Measurements from ENCODE around the gene LRRC2.
"Not testable (repeated sequence)": the region's sequence is repeated elsewhere in the genome, so short reads cannot be mapped to it uniquely, and the experiment has no call there.

LRRC2 gene

DNA sequence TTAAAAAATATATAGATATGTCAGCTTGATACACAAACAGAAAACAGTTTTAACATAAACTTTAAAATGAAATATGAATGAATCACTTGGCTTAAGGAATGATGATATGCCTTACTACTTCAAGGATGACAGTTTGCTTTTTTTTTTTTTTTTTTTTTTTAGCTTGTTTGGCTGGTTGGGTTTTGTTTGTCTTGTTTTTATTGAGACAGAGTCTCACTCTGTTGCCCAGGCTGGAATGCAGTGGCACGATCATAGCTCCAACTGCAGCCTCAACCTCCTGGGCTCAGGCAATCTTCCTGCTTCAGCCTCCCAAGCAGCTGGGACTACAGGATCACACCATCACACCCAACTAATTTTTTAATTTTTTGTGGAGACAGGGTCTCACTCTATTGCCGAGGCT, 14.5 kb downstream of the LRRC2 start:
- Histone ChIP-seq H3K36me3 (ENCODE audit: insufficient read depth, low read length) (peaks cover 14% of the 10 kb centered on the region), H3K4me1 (ENCODE audit: control insufficient read depth, insufficient read depth, low read length, unreplicated experiment) (peaks cover 32% of the 10 kb centered on the region), H3K79me2 (ENCODE audit: control insufficient read depth, insufficient read depth, low read length, unreplicated experiment) (no peaks in the 10 kb centered on the region), H3K27ac (ENCODE audit: low read depth, low read length) (no peak overlapping the region), H2AFZ (ENCODE audit: low read length, unreplicated experiment) (no peak overlapping the region), H3K4me3 (ENCODE audit: low read depth, low read length) (no peak overlapping the region), H3K27me3 (ENCODE audit: insufficient read depth, low read length) (no peaks in the 10 kb centered on the region)

DNA sequence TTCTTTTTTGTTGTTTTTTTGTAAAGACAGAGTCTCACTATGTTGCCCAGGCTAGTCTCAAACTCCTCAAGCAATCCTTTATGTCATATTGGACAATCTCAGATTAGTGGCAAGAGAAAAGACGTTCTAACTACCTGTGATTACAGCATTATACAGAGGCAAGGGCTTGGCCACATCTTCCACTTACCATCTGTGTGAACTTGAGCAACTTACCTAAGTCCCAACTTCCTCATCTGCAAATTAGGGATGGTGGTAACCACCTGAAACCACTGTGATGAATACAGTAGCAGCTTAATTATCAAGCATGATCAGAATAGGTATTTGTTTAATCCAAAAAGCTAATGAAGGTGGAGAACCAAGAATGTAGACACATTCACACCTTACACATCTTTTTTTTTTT, 16.1 kb downstream of the LRRC2 start:
- H2AFZ ChIP-seq (ENCODE audit: low read length, unreplicated experiment), result no peak overlapping the region
- H3K4me1 ChIP-seq (ENCODE audit: control insufficient read depth, insufficient read depth, low read length, unreplicated experiment), result peaks cover 26% of the 10 kb centered on the region
- no peak overlapping the region for H3K27ac ChIP-seq (ENCODE audit: low read depth, low read length)

DNA sequence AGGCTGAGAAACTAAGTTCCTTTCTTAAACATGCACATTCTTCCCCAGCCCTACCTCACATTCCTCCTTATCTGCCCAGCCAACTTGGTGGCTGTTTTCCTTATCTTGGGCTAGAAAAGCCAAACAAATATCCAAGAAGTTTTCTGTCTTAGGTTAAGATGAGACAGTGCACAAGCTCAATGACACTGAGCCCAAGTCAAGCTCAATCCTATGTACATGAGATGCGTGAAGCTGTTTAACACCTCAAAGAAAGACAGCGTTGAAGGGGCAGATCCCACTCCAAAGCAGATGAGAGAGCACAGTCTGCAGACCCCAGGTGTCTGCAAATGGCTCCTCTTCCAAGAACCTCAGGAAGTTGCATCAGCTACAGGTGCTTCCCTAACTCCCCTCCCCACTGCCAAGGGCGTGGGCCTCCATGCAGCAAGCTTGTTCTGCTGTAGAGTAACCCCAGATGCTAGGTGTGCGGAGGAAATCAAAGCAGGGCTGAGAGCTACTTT, 16.6 kb downstream of the LRRC2 start:
- Histone ChIP-seq H3K27ac (ENCODE audit: low read depth, low read length) (no peak overlapping the region), H3K27me3 (ENCODE audit: insufficient read depth, low read length) (no peaks in the 10 kb centered on the region), H2AFZ (ENCODE audit: low read length, unreplicated experiment) (no peak overlapping the region), H3K36me3 (ENCODE audit: insufficient read depth, low read length) (peaks cover 4% of the 10 kb centered on the region; the same call in 1 of the 2 replicates), H3K79me2 (ENCODE audit: control insufficient read depth, insufficient read depth, low read length, unreplicated experiment) (no peaks in the 10 kb centered on the region), H3K4me1 (ENCODE audit: control insufficient read depth, insufficient read depth, low read length, unreplicated experiment) (peaks cover 26% of the 10 kb centered on the region), H3K4me3 (ENCODE audit: low read depth, low read length) (no peak overlapping the region)

More for the DNA sequence above, 16.1 kb downstream of the LRRC2 start:
- H3K27me3 ChIP-seq (ENCODE audit: insufficient read depth, low read length), result no peaks in the 10 kb centered on the region
- H3K36me3 ChIP-seq (ENCODE audit: insufficient read depth, low read length), result peaks cover 8% of the 10 kb centered on the region
- no peaks in the 10 kb centered on the region for H3K79me2 ChIP-seq (ENCODE audit: control insufficient read depth, insufficient read depth, low read length, unreplicated experiment)
- no peak overlapping the region for H3K4me3 ChIP-seq (ENCODE audit: low read depth, low read length)

DNA sequence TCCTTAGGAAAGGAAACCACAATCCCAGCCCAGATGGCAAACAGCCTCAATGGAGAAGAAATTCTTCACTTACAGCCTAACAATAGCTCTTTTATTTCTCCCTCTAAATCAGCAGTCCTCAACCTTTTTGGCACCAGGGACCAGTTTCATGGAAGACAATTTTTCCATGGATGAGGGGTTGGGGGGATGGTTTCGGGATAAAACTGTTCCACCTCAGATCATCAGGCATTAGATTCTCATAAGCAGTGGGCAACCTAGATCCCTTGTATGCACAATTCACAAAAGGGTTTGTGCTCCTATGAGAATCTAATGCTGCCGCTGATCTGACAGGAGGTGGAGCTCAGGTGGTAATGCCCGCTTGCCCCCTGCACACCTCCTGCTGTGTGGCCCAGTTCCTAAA, 17.5 kb downstream of the LRRC2 start:
- H2AFZ ChIP-seq (ENCODE audit: low read length, unreplicated experiment); H3K27ac ChIP-seq (ENCODE audit: low read depth, low read length); H3K4me3 ChIP-seq (ENCODE audit: low read depth, low read length); H3K79me2 ChIP-seq (ENCODE audit: control insufficient read depth, insufficient read depth, low read length, unreplicated experiment); H3K36me3 ChIP-seq (ENCODE audit: insufficient read depth, low read length); H3K27me3 ChIP-seq (ENCODE audit: insufficient read depth, low read length): not testable (repeated sequence)
- peaks cover 25% of the 10 kb centered on the region for H3K4me1 ChIP-seq (ENCODE audit: control insufficient read depth, insufficient read depth, low read length, unreplicated experiment)

DNA sequence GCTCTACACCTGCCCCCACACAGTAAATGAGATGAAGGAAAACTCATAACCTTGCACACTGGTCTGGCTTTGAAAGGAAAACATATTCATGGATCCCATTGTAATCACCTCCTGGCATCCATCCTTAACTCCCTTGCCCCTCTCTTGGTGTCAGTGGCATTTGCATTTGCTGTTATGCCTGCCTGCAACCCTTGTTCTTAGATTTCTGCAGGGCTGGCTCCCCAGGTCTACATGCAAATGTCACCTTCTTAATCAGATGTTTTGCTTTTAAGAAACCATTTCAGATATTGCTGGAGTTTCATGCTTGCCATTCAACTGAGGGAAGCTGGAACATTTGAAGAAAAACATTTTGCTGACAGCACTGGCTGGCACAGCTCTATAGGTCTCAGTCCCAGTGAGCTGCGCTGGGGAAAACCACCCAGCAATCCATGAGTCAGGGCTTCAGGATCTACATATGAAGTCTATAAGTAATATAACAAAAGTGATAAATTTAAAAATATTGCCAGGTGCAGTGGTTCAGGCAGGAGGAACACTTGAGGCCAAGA, 19.1 kb downstream of the LRRC2 start:
- H3K36me3 ChIP-seq (ENCODE audit: insufficient read depth, low read length), result peaks cover 4% of the 10 kb centered on the region; the same call in 1 of the 2 replicates
- no peak overlapping the region for H3K27ac ChIP-seq (ENCODE audit: low read depth, low read length)
- no peaks in the 10 kb centered on the region for H3K27me3 ChIP-seq (ENCODE audit: insufficient read depth, low read length)
- peaks cover 17% of the 10 kb centered on the region for H3K4me1 ChIP-seq (ENCODE audit: control insufficient read depth, insufficient read depth, low read length, unreplicated experiment)
- H3K79me2 ChIP-seq (ENCODE audit: control insufficient read depth, insufficient read depth, low read length, unreplicated experiment), result no peaks in the 10 kb centered on the region
- H2AFZ ChIP-seq (ENCODE audit: low read length, unreplicated experiment), result no peak overlapping the region
- H3K4me3 ChIP-seq (ENCODE audit: low read depth, low read length), result no peak overlapping the region

DNA sequence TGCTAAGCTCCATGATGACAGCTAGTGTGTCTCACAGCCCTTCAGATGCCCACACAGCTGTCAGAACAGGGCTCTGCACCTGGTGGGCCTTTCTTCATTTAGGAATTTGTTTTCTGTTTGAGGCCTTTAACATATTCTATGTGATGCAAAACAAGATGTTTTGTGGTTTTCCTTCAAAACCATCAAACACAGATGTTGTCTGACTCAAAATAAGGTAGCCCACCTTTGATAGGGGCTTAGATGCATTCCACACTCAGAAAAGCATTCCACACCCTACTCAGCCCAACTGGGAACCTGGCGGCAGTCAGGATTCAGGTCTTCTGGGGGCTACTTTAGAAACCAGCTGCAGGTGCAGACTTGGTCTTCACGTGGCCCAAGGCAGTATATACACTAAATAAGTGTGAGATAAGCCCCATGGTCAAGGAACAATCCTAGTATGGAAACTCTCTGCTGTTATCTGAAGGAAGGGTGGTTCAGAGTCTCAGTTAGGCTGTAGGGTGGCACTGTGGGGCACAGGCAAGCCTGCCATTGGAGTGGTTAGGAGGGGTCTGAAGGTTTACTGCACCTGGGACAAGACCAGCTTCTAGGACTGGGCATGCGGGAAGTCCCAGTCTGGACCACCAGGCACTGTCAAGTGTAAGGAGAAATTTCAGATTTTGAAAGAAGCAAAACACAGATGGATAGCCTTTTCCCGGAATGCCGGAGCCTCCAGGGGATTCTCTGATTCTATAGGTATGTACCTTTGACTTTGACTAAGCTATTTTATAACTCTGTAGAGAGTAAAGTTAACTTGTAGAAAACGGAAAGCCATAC, 20.1 kb downstream of the LRRC2 start:
- Histone ChIP-seq H3K27me3 (ENCODE audit: insufficient read depth, low read length) (no peaks in the 10 kb centered on the region), H3K4me3 (ENCODE audit: low read depth, low read length) (no peak overlapping the region), H3K79me2 (ENCODE audit: control insufficient read depth, insufficient read depth, low read length, unreplicated experiment) (no peaks in the 10 kb centered on the region), H3K36me3 (ENCODE audit: insufficient read depth, low read length) (peaks cover 2% of the 10 kb centered on the region; the same call in 1 of the 2 replicates), H3K4me1 (ENCODE audit: control insufficient read depth, insufficient read depth, low read length, unreplicated experiment) (peaks cover 8% of the 10 kb centered on the region), H2AFZ (ENCODE audit: low read length, unreplicated experiment) (no peak overlapping the region), H3K27ac (ENCODE audit: low read depth, low read length) (no peak overlapping the region)

DNA sequence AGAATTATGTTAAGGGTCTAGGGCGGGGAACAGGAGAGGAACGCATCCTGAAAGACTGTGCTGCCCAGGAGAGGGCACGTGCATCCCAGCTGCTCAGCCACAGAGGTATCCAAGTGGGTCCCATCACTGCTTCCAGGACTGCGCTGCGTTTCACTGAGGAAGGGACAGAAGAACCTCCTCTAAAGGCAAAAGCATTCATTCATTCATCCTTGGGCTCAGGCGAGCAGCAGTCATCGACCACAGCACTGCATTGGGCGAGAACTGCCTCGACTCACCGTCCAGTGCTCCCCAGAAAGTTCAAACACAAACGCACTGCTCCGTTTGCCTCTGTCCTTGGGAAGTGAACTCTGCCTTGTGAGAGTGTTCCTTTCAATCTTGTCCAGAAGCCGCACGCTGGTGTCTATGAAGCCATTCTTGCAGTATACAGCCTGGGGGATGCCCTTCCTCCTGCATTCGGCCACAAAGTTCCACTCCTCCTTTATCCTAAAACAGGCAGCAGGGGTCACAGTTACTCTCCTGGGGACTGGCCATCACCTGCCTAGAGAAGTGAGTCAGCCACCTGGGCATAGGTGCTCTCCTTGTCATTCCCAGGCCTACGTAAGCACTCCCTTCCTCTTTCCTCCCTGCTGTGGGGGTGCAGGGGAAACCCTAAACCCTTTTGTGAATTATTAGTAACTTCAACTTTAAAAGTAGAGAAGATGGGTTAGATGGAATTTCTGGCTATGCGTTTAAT, 21.2 kb downstream of the LRRC2 start:
- Histone ChIP-seq H2AFZ (ENCODE audit: low read length, unreplicated experiment) (no peak overlapping the region), H3K79me2 (ENCODE audit: control insufficient read depth, insufficient read depth, low read length, unreplicated experiment) (no peaks in the 10 kb centered on the region), H3K4me1 (ENCODE audit: control insufficient read depth, insufficient read depth, low read length, unreplicated experiment) (peaks cover 8% of the 10 kb centered on the region), H3K27ac (ENCODE audit: low read depth, low read length) (no peak overlapping the region), H3K4me3 (ENCODE audit: low read depth, low read length) (no peak overlapping the region), H3K36me3 (ENCODE audit: insufficient read depth, low read length) (no peaks in the 10 kb centered on the region), H3K27me3 (ENCODE audit: insufficient read depth, low read length) (no peaks in the 10 kb centered on the region)

DNA sequence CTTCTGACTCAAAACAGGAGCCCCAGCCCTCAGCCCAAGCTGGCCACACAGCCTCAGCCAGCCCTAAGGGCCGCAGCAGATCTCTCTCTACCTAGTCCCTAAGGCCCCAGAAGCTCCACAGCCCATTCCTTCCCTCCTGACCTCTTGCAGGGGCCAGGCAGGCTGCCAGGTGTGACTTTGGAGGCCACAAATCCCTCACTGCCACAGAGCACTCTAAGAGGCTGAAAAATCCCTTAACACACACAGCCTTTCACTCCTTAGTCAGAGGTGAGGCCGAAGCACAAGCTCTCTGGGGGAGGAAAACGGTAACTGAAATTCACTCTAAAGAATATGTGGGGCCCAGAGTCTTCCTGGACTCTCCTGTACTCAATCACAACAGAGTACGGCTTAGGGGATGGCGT, 23.3 kb downstream of the LRRC2 start:
- peak overlapping the region; percentile 57 for H2AFZ ChIP-seq (ENCODE audit: low read length, unreplicated experiment)

DNA sequence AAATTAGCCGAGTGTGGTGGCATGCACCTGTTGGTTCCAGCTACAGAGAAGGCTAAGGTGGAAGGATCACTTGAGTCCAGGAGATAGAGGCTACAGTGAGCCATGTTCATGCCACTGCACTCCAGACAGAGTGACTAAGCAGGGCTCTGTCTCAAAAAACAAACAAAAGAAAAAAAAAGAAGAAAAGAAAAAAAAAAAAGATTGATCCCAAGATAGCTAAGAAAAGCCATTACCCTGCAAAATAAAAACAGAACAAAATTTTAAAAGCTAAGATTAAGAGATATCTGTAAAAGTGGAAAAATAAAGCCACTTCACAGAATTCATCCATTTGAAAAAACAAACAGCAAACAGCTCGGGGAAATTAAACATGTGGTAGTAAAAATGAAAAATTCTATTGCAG, 23.8 kb downstream of the LRRC2 start:
- peaks cover 22% of the 10 kb centered on the region for H3K4me1 ChIP-seq (ENCODE audit: control insufficient read depth, insufficient read depth, low read length, unreplicated experiment)
- H2AFZ ChIP-seq (ENCODE audit: low read length, unreplicated experiment), result peak overlapping the region; percentile 57
- H3K36me3 ChIP-seq (ENCODE audit: insufficient read depth, low read length), result no peaks in the 10 kb centered on the region
- no peak overlapping the region for H3K4me3 ChIP-seq (ENCODE audit: low read depth, low read length)
- peak overlapping the region; percentile 48 for H3K27ac ChIP-seq (ENCODE audit: low read depth, low read length)
- H3K27me3 ChIP-seq (ENCODE audit: insufficient read depth, low read length), result no peaks in the 10 kb centered on the region
- no peaks in the 10 kb centered on the region for H3K79me2 ChIP-seq (ENCODE audit: control insufficient read depth, insufficient read depth, low read length, unreplicated experiment)

More for the DNA sequence above, 23.3 kb downstream of the LRRC2 start:
- no peaks in the 10 kb centered on the region for H3K36me3 ChIP-seq (ENCODE audit: insufficient read depth, low read length)
- H3K4me3 ChIP-seq (ENCODE audit: low read depth, low read length), result no peak overlapping the region
- H3K79me2 ChIP-seq (ENCODE audit: control insufficient read depth, insufficient read depth, low read length, unreplicated experiment), result no peaks in the 10 kb centered on the region
- H3K27me3 ChIP-seq (ENCODE audit: insufficient read depth, low read length), result no peaks in the 10 kb centered on the region
- H3K27ac ChIP-seq (ENCODE audit: low read depth, low read length), result peak overlapping the region; percentile 48
- peaks cover 22% of the 10 kb centered on the region for H3K4me1 ChIP-seq (ENCODE audit: control insufficient read depth, insufficient read depth, low read length, unreplicated experiment)

DNA sequence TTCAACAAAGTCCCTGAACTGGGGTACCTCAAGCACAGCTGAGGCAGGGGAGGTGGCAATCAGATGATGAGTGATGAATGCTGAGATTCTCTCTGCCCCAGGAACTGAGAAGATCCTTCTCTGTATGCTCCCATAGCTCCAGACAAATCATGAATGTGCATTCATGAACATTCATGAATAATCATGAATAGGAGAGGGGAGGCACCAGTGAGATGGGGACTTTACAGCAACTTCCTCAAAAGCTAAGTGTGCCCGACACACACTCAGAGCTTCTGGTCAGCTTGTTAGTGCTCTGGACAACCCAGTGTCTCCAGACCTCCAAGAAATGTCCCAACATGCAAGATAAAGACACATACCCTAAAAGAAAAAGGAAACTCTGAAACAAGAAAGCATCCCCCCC, 24.3 kb downstream of the LRRC2 start:
- H2AFZ ChIP-seq (ENCODE audit: low read length, unreplicated experiment), result no peak overlapping the region
- no peak overlapping the region for H3K27ac ChIP-seq (ENCODE audit: low read depth, low read length)
- H3K4me1 ChIP-seq (ENCODE audit: control insufficient read depth, insufficient read depth, low read length, unreplicated experiment), result peaks cover 26% of the 10 kb centered on the region
- H3K36me3 ChIP-seq (ENCODE audit: insufficient read depth, low read length), result no peaks in the 10 kb centered on the region
- H3K79me2 ChIP-seq (ENCODE audit: control insufficient read depth, insufficient read depth, low read length, unreplicated experiment), result no peaks in the 10 kb centered on the region
- no peaks in the 10 kb centered on the region for H3K27me3 ChIP-seq (ENCODE audit: insufficient read depth, low read length)
- no peak overlapping the region for H3K4me3 ChIP-seq (ENCODE audit: low read depth, low read length)
